ENCODE data around the gene CNTROB. TPM values are rescaled to one million over a fixed set of nuclear protein-coding genes. Genes with fewer than 3 reads are reported as not detected.

The CNTROB gene
- total RNA-seq, 1 experiment from 2014 or later = 27.5 TPM

- CTCF ChIA-PET = no interaction called here
- H3K79me2 ChIP-seq (ENCODE audit: low read length) = peaks cover 39% of the 10 kb centered on the region
- H4K20me1 ChIP-seq (ENCODE audit: low read length) = no peaks in the 10 kb centered on the region
- peaks cover 29% of the 10 kb centered on the region for H3K4me1 ChIP-seq (ENCODE audit: insufficient read depth, low read length)
- DNase-seq = peak; percentile 29
- H3K9me2 ChIP-seq (replicated peaks; ENCODE audit: low read length) = no peaks in the 10 kb centered on the region
- BruUV-seq (replicated peaks) = no TSS peak
- peaks cover 11% of the 10 kb centered on the region for H3F3A ChIP-seq (ENCODE audit: low read length, unreplicated experiment)
- ATAC-seq = peak; percentile 4; the same call in 1 of the 2 replicates
- peak overlapping the region; percentile 76 for H3K9ac ChIP-seq (ENCODE audit: low read length)
- POLR2A ChIA-PET (ENCODE audit: unreplicated experiment) = no interaction called here
- H3K9me3 ChIP-seq (ENCODE audit: low read length) = no peaks in the 10 kb centered on the region
- peak overlapping the region; percentile 95 for H3K4me2 ChIP-seq (ENCODE audit: low read length)
- intact Hi-C loops (cut with micrococcal nuclease) = loop anchor here (2.0 kb wide), 2 partner anchors 23 to 233 kb away; partner anchors contain the start of gene ALOXE3
- H3K27me3 ChIP-seq (ENCODE audit: low read length) = no peaks in the 10 kb centered on the region
- H3K4me3 ChIP-seq (ENCODE audit: low read length) = peak overlapping the region; percentile 94
- TF ChIP-seq EZH2phosphoT487 (IDR thresholded peaks at IDR 0.05; ENCODE audit: borderline replicate concordance, low read length) = no peak
- no peak for TF ChIP-seq CTCF (conservative IDR thresholded peaks at IDR 0.05; ENCODE audit: low read depth, low read length)
- no peak for TF ChIP-seq EZH2 (IDR thresholded peaks at IDR 0.05; ENCODE audit: low read length, unreplicated experiment)
- H3K36me3 ChIP-seq (ENCODE audit: low read depth, low read length) = peaks cover 4% of the 10 kb centered on the region; the same call in 1 of the 2 replicates
- H3K27ac ChIP-seq (ENCODE audit: low read length) = peak overlapping the region; percentile 96
- H2AFZ ChIP-seq (ENCODE audit: low read length) = peak overlapping the region; percentile 52
Measured at GRCh38 chr17:7885367-7886226, 46.4 kb upstream of the CNTROB start.

GRCh38 chr17:7886227-7887037 lies 45.6 kb upstream of the CNTROB start:
- Histone ChIP-seq H3F3A (ENCODE audit: low read length, unreplicated experiment) (peaks cover 11% of the 10 kb centered on the region), H4K20me1 (ENCODE audit: low read length) (no peaks in the 10 kb centered on the region), H3K9me2 (replicated peaks; ENCODE audit: low read length) (no peaks in the 10 kb centered on the region), H3K9me3 (ENCODE audit: low read length) (no peaks in the 10 kb centered on the region), H3K27ac (ENCODE audit: low read length) (peak overlapping the region; percentile 96), H3K27me3 (ENCODE audit: low read length) (no peaks in the 10 kb centered on the region), H3K4me3 (ENCODE audit: low read length) (peak overlapping the region; percentile 94), H3K9ac (ENCODE audit: low read length) (peak overlapping the region; percentile 76), H3K4me2 (ENCODE audit: low read length) (peak overlapping the region; percentile 95), H3K36me3 (ENCODE audit: low read depth, low read length) (peaks cover 10% of the 10 kb centered on the region; the same call in 1 of the 2 replicates), H2AFZ (ENCODE audit: low read length) (peak overlapping the region; percentile 55), H3K4me1 (ENCODE audit: insufficient read depth, low read length) (peaks cover 29% of the 10 kb centered on the region), H3K79me2 (ENCODE audit: low read length) (peaks cover 39% of the 10 kb centered on the region)
- DNase-seq (peak; percentile 25), ATAC-seq (peak; percentile 4; the same call in 1 of the 2 replicates)
- TF ChIP-seq EZH2 (IDR thresholded peaks at IDR 0.05; ENCODE audit: low read length, unreplicated experiment) = no peak
- no peak for TF ChIP-seq EZH2phosphoT487 (IDR thresholded peaks at IDR 0.05; ENCODE audit: borderline replicate concordance, low read length)
- TF ChIP-seq CTCF (conservative IDR thresholded peaks at IDR 0.05; ENCODE audit: low read depth, low read length) = no peak
- BruUV-seq (replicated peaks) = TSS peak; percentile 54
- CTCF ChIA-PET = no interaction called here
- intact Hi-C loops (cut with micrococcal nuclease) = loop anchor here (1.0 to 2.0 kb wide), 3 partner anchors 24 to 232 kb away; partner anchors contain the start of genes ALOXE3 and CNTROB
- POLR2A ChIA-PET (ENCODE audit: unreplicated experiment) = no interaction called here

Measured in PC-3 (cell line).